ENCODE results near the gene ALDH1A3.

Gene ALDH1A3

DNA sequence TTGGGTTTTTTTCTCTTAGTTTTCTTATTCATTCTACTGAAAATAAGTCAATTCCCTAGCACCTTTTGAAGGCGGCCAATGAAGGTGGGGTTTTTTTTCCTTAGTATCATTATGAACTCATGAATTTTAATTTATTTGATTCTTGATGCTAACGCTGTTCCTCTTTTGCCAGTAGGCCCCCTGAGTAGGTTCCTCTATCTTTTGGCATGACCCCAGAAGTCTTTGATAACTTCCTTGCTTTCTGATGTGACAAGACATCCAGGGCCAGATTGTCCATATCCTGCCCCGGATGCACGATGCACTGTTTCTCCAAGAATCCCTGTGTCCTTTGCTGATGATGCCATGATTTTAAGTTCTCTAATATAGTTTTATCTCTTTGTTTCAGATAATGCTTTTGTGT is 60.2 kb downstream of the ALDH1A3 start:
- TF ChIP-seq, protein P1, sequence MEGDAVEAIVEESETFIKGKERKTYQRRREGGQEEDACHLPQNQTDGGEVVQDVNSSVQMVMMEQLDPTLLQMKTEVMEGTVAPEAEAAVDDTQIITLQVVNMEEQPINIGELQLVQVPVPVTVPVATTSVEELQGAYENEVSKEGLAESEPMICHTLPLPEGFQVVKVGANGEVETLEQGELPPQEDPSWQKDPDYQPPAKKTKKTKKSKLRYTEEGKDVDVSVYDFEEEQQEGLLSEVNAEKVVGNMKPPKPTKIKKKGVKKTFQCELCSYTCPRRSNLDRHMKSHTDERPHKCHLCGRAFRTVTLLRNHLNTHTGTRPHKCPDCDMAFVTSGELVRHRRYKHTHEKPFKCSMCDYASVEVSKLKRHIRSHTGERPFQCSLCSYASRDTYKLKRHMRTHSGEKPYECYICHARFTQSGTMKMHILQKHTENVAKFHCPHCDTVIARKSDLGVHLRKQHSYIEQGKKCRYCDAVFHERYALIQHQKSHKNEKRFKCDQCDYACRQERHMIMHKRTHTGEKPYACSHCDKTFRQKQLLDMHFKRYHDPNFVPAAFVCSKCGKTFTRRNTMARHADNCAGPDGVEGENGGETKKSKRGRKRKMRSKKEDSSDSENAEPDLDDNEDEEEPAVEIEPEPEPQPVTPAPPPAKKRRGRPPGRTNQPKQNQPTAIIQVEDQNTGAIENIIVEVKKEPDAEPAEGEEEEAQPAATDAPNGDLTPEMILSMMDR (IDR thresholded peaks at IDR 0.05; ENCODE audit: low read depth, low read length, missing control alignments), result no peak
- H3K4me3 ChIP-seq (ENCODE audit: low read depth, low read length), result no peak overlapping the region
- DNase-seq (ENCODE audit: low read depth), result no peak

DNA sequence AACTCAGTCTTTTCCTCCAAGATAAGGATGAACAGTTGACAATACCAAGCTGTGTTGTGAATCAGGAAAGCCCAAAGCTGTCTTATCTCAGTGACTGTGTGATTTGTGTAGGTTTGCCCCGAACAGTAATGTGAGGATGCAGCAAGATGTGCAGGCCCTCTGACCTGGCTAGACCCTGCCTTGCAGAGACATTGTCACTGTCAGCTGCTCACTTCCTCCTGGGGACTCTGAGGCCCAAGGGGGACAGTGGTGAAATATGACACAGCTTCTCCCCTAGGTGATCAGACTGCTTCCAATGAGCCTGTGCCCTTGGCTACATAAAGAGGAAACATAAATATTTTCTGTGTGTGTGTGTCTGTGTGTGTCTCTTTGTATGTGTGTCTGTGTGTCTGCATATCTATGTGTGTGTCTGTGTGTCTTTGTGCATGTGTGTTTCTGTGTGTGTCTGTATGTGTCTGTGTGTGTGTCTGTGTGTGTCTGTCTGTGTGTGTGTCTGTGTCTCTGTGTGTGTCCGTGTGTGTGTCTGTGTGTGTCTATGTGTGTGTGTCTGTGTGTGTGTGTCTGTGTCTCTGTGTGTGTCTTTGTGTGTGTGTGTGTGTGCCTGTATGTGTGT is 61.2 kb downstream of the ALDH1A3 start:
- TF ChIP-seq, protein P1 (IDR thresholded peaks at IDR 0.05; ENCODE audit: low read depth, low read length, missing control alignments), result no peak
- H3K4me3 ChIP-seq (ENCODE audit: low read depth, low read length), result no peak overlapping the region
- no peak for DNase-seq (ENCODE audit: low read depth)

DNA sequence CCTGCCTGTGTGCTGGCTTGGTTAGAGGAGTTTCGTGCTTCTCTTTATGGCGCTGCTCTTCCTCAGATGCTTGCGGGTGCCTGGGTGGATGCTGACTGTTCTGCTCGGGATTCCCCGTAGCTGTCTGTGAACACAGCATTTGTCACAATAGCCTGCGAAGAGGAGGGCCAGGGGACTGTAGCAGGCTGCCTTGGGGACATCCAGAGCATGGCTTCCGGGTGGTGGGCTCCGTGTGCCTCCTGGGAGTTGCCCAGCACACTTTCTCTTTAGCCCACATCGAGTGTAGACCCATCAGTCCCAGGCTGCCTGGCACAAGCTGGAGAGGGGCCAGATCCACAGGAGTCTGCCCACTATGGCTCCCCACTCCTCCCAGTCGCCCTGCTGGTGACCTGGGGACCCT is 61.9 kb downstream of the ALDH1A3 start:
- TF ChIP-seq, protein P1 (IDR thresholded peaks at IDR 0.05; ENCODE audit: low read depth, low read length, missing control alignments), result no peak
- DNase-seq (ENCODE audit: low read depth), result no peak
- peak overlapping the region; percentile 3 for H3K4me3 ChIP-seq (ENCODE audit: low read depth, low read length)

DNA sequence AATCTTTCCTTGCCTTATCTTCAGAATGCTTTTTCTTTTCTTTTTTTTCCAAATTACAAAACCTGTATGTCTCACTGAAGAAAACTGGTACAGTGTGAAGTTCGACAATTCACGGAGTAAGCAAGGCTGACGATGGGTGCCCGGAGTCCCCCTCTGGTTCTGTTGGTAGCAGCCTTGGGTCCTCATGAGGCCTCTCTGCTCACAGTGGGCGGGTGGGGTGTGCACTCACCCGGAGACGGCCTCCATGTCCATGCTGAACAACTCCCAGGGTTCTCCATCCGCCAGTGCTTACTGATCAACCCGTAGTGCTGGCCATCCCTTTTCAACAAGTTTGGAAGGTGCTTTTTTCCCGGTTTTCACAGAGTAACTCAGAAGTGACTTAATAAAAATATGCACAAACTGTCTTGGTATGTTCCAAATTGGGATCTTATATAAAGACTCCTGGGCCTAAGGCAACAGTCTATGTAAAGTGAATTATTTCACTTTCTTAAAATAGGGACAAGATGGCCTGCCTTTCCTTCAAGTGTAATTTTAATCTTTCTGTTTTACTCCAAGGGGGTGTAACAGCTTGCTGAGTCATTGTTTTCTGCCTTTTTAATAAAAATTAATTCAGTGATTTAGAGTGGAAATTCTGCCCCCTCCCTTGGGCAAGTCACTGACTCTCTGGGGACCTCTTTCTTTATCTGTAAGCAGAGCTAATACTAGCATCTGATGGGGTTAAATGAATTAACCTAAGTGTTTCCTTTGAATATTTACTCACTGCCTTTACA is 63.2 kb downstream of the ALDH1A3 start:
- DNase-seq (ENCODE audit: low read depth), result no peak
- TF ChIP-seq, protein P1 (IDR thresholded peaks at IDR 0.05; ENCODE audit: low read depth, low read length, missing control alignments), result no peak
- peak overlapping the region; percentile 6 for H3K4me3 ChIP-seq (ENCODE audit: low read depth, low read length)

DNA sequence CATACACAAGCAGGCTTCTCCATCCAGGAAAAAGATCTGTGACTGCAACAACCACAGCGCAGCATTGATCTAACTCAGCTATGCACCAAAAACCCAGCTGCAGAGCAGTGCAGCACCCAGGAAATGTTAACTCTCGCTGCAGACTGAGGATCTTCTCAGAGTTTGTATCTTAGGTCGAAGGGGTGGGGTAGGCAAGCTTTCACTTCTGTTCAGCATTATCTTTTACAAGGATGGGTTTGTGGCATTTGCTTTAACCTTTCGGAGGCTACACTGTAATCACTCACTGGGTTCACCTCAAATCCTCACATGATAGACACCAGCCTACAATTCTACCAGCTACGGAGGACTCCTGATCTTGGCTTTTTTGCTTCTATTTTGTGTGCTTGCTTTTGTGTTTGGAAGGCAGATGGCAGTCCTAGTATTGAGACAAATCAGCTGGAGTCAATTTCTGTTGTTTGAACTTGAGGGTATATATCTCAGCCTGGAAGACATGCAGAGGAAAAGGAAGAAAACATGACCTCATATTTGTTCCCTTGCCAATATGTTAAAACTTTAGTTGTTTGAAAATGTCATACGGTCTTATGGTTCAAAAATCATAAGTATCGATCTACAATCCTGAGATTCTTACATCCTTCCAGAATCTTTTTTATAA is 64.7 kb downstream of the ALDH1A3 start:
- no peak overlapping the region for H3K4me3 ChIP-seq (ENCODE audit: low read depth, low read length)
- TF ChIP-seq, protein P1 (IDR thresholded peaks at IDR 0.05; ENCODE audit: low read depth, low read length, missing control alignments), result no peak
- DNase-seq (ENCODE audit: low read depth), result no peak

DNA sequence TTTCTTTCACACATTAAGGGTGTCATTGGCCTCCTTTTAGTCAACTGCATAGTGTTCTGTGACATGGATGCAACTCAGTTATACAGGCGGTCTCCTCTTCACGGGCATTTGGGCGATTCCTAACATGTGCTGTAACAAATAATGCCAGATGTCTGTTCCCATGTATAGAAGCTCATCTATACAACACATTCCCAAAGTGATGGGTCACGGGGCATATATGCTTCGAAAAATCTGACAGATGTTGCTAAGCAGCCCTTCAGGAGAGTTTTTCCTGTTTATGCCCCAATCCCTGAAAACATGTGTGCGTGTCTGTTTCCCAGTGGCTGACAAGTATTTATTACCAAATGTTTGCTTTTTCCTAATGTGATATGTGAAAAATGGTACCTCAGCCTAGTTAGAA is 65.4 kb downstream of the ALDH1A3 start:
- H3K4me3 ChIP-seq (ENCODE audit: low read depth, low read length), result no peak overlapping the region
- DNase-seq (ENCODE audit: low read depth), result no peak
- TF ChIP-seq, protein P1 (IDR thresholded peaks at IDR 0.05; ENCODE audit: low read depth, low read length, missing control alignments), result no peak
